HEK293T (cell line): ENCODE results near the gene DLL1.

Experiments
- CTCF ChIA-PET: fragments of 350-600 bp; formaldehyde crosslinking; extraction: SDS; loops from one replicate; lab custom pipeline; 2021; ENCODE audit warnings: antibody characterized with exemption, inconsistent platforms; lab: Yijun Ruan, JAX
- POLR2A ChIA-PET: fragments of 350-600 bp; formaldehyde crosslinking; extraction: SDS; loops from one replicate; lab custom pipeline; 2020; ENCODE audit warnings: antibody characterized with exemption, inconsistent platforms; lab: Yijun Ruan, JAX
- DNase-seq: peaks from one replicate; pipeline ENCODE4 v3.0.0; 2012; ENCODE audit warnings: mixed read lengths; ENCODE audit errors: extremely low spot score
- ARNT ChIP-seq: fragments of 450-650 bp; IDR thresholded peaks from 2 replicates; pipeline ENCODE4 v1.6.1; 2017; ENCODE audit warnings: mild to moderate bottlenecking
- BHLHE40 ChIP-seq: fragments of 450-650 bp; IDR thresholded peaks from 2 replicates; pipeline ENCODE4 v1.6.1; 2016; ENCODE audit warnings: mild to moderate bottlenecking, moderate library complexity, borderline replicate concordance
- CTBP1 ChIP-seq: fragments of 450-650 bp; IDR thresholded peaks from 2 replicates; pipeline ENCODE4 v1.6.1; 2016; ENCODE audit warnings: borderline replicate concordance
- ELF4 ChIP-seq: fragments of 450-650 bp; IDR thresholded peaks from 2 replicates; pipeline ENCODE4 v1.6.1; 2017; ENCODE audit warnings: antibody characterized with exemption
- FOXA1 ChIP-seq: fragments of 450-650 bp; IDR thresholded peaks from 2 replicates; pipeline ENCODE4 v1.6.1; 2016; ENCODE audit warnings: mild to moderate bottlenecking
- FOXK2 ChIP-seq: fragments of 450-650 bp; IDR thresholded peaks from 2 replicates; pipeline ENCODE4 v1.6.1; 2016; ENCODE audit warnings: mild to moderate bottlenecking
- FOXM1 ChIP-seq: fragments of 450-650 bp; IDR thresholded peaks from 2 replicates; pipeline ENCODE4 v1.6.1; 2017; ENCODE audit warnings: mild to moderate bottlenecking, borderline replicate concordance
- HDGF ChIP-seq: fragments of 450-650 bp; IDR thresholded peaks from 2 replicates; pipeline ENCODE4 v1.6.1; 2017; ENCODE audit warnings: antibody characterized with exemption, borderline replicate concordance
- L3MBTL2 ChIP-seq: fragments of 450-650 bp; conservative IDR thresholded peaks from 2 replicates; pipeline ENCODE4 v1.6.1; 2016; ENCODE audit warnings: mild to moderate bottlenecking
- LEF1 ChIP-seq: fragments of 450-650 bp; IDR thresholded peaks from 2 replicates; pipeline ENCODE4 v1.6.1; 2017; ENCODE audit warnings: mild to moderate bottlenecking, borderline replicate concordance
- NFRKB ChIP-seq: fragments of 450-650 bp; IDR thresholded peaks from 2 replicates; pipeline ENCODE4 v1.6.1; 2016; ENCODE audit warnings: mild to moderate bottlenecking, moderate library complexity
- SP1 ChIP-seq: fragments of 450-650 bp; IDR thresholded peaks from 2 replicates; pipeline ENCODE4 v1.6.1; 2017
- SUZ12 ChIP-seq: fragments of 450-650 bp; IDR thresholded peaks from 2 replicates; pipeline ENCODE4 v1.6.1; 2016; ENCODE audit warnings: mild to moderate bottlenecking
- TARDBP ChIP-seq: fragments of 450-650 bp; IDR thresholded peaks from 2 replicates; pipeline ENCODE4 v1.6.1; 2016
- ZNF384 ChIP-seq: fragments of 450-650 bp; IDR thresholded peaks from 2 replicates; pipeline ENCODE4 v1.6.1; 2016
- TF ChIP-seq, protein P1 (sequence below): fragments of 450-650 bp; IDR thresholded peaks from 2 replicates; pipeline ENCODE4 v1.6.1; 2016

DLL1 gene

DNA sequence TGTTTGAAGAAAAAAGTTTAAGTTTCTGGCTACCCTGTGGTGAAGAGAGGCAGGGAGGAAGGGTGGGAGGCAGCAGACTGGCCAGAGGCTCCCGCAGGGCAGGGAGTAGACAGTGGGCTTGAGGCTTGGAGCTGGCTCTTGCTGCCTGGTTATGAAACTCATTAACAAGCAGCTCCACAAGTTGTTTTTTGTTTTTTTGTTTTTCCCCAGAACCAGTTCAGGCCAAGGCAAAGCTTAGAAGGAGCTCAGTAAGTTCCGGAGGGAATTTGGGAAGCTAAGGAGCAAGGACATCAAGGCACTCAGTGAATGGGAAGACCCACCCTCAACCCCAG, 4.0 kb downstream of the DLL1 start:
- TF ChIP-seq HDGF (no peak), ELF4 (no peak)
- TF ChIP-seq, protein P1, sequence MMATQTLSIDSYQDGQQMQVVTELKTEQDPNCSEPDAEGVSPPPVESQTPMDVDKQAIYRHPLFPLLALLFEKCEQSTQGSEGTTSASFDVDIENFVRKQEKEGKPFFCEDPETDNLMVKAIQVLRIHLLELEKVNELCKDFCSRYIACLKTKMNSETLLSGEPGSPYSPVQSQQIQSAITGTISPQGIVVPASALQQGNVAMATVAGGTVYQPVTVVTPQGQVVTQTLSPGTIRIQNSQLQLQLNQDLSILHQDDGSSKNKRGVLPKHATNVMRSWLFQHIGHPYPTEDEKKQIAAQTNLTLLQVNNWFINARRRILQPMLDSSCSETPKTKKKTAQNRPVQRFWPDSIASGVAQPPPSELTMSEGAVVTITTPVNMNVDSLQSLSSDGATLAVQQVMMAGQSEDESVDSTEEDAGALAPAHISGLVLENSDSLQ, result no peak
- DNase-seq, result no peak
- ChIA-PET POLR2A (no interaction called here), CTCF (no interaction called here)

DNA sequence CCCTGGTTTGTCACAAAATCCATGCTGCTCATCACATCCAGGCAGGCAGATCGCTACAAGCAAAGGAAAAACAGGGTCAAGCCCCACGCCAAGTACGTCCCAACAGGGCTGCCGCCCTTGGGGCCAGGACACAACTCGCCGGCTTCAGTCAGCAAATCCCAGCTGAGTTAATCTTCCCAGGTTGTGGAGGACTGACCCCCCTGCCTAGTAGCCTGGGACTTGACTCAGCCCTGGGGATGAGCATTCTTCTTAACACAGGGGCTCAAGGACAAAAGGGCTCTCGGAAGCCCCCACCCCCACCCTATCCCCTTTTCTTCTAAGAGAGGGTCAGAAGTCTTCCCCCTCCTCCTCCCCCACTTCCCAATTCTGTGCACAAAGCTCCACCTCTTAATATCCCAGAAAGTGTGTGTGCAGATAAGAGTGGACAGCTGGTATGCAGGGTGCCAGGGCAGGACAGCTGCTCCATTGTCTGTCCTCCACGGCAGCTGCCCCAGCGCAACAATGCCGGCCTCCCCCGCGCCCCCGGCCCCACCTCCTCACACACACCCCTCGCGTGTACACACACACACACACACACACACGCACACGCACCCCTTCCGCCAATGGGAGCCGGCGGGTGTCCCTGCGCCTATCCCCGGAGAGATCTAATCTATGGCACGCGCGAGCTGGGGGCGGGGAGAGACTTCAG, 4.5 kb downstream of the DLL1 start:
- no peak for TF ChIP-seq FOXA1
- TF ChIP-seq L3MBTL2, result no peak
- TF ChIP-seq SUZ12, result no peak
- TF ChIP-seq ARNT, result no peak
- TF ChIP-seq, protein P1, result no peak
- no peak for TF ChIP-seq HDGF
- no peak for TF ChIP-seq FOXM1
- TF ChIP-seq LEF1, result no peak
- ChIA-PET POLR2A (no interaction called here), CTCF (no interaction called here)
- DNase-seq, result no peak

DNA sequence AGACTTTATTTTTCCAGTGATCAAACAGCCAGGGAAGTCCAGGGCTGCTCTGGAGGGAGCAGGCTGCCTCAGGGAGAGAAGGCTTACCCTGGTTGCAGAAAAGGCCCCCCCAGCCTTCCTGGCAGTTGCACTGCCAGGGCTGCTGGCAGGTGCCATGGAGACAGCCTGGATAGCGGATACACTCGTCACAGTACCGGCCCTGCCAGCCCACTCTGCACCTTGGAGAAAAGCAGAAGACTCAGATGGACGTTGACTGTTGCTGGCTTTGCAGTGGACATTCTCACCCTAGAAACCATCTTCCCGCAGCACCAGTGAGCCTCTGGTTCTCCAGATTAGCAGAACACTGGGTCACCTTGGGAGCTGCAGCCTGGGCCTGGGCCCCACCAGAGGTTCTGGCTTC, 5.4 kb downstream of the DLL1 start:
- POLR2A ChIA-PET, result interaction anchor here (1.1 kb wide), 1 partner anchor 9 kb away, joined by 4 read pairs; no protein-coding TSS in a partner anchor
- DNase-seq, result no peak
- no peak for TF ChIP-seq ZNF384
- TF ChIP-seq, protein P1, result no peak
- TF ChIP-seq ELF4, result no peak
- TF ChIP-seq CTBP1, result no peak
- CTCF ChIA-PET, result no interaction called here

DNA sequence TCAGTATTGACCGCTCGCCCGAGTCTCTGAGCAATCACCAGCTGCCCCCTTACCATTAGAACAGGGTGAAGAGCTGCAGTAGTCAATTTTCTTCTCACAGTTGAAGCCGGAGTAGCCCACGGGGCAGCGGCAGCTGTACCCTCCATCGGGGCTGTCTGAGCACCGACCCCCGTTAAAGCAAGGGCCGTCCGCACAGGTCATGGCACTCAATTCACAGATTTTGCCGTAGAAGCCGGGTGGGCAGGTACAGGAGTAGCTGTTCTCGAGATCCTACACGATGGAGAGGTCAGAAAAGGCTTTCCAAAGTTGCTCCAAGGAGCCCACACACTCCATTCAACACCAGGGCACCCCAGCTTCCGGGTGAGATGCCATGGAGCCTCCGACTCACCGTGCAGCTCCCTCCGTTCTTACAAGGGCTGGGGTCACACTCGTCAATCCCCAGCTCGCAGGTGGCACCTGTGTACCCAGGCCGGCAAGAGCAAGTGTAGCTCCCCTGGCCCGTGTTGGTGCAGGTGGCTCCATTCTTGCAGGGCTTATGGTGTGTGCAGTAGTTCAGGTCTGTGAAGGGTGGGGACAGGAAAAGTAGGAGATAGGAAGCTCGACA, 5.9 kb downstream of the DLL1 start:
- ChIA-PET CTCF (no interaction called here), POLR2A (interaction anchor here (1.1 kb wide), 1 partner anchor 10 kb away, joined by 4 read pairs; no protein-coding TSS in a partner anchor)
- no peak for DNase-seq
- no peak for TF ChIP-seq ZNF384
- TF ChIP-seq FOXA1, result no peak

DNA sequence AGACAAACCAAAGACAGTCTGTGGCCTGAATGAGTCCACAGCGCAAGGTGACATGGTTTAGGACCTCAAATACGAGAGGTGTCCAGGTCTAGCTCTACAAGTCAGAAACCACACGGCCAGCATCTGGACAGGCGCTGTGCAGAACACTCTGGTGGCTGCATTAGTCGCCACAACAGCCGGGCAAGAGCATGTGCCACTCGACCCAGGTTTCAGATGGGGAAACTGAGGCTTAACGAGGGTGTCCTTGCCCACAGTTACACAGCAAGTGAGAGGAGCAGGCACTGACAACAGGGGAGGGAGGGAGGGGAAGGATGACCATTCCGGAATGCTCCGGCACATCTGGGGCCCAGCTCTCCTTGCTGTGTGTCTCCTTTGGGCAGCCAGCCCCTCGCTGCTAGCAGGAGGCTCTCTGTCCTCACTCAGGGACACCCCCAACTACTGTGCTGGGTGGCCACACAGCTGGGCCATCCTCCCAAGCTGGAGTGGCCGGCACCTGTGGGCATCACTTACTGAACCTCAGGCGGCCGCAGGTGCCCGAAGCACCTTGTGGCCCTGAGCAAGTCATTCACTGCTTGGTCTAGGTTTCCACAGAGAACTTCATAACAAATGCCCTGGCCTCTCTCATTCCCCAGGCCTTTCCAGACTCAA, 6.6 kb downstream of the DLL1 start:
- ChIA-PET POLR2A (interaction anchor here (0.6 kb wide), 1 partner anchor 160 kb away, joined by 3 read pairs; no protein-coding TSS in a partner anchor), CTCF (no interaction called here)
- DNase-seq, result no peak
- TF ChIP-seq HDGF, result no peak
- no peak for TF ChIP-seq FOXM1
- no peak for TF ChIP-seq FOXA1
- TF ChIP-seq ELF4, result no peak
- TF ChIP-seq, protein P1, result no peak
- TF ChIP-seq FOXK2, result no peak
- TF ChIP-seq BHLHE40, result no peak
- TF ChIP-seq ARNT, result no peak
- no peak for TF ChIP-seq CTBP1
- no peak for TF ChIP-seq LEF1
- TF ChIP-seq SUZ12, result no peak
- TF ChIP-seq SP1, result no peak
- TF ChIP-seq L3MBTL2, result no peak
- no peak for TF ChIP-seq TARDBP
- TF ChIP-seq NFRKB, result no peak
- TF ChIP-seq ZNF384, result no peak

DNA sequence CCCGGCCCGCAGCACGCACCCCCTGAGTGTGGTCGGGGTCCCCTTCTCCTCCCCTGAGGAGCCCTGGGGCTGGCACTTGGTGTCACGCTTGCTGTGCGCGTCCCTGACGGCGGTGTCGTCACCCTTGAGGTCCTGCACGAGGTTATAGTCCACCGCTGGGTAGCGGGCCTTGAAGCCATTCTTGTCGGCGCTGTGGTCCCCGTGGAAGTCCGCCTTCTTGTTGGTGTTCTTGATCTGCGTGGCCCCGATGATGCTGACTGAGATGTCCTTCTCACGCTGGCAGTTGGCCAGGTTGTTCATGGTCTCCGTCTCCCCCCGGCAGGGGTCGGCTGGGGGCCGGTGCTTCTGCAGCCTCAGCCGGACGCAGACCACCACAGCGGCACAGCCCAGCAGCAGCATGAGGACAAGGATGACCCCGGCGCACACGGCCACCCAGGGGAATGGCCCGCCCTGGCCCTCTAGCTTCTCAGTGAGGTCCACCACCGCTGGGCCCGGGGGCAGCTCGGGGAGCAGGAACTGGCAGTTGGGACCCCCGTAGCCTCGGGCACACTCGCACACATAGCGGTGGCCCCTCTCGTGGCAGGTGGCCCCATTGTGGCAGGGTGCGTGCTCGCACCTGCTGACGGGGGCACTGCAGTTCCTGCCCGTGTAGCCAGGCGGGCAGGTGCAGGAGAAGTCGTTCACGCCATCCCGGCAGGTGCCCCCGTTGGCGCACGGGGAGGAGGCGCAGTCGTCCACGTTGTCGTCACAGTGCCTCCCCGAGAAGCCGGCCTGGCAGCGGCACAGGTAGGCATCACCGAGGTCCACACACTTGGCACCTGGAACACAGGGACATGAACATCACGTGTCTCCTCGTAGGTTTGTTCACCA, 7.4 kb downstream of the DLL1 start:
- no peak for DNase-seq
- CTCF ChIA-PET, result no interaction called here
- POLR2A ChIA-PET, result interaction anchor here (0.6 kb wide), 1 partner anchor 161 kb away, joined by 3 read pairs; no protein-coding TSS in a partner anchor
- TF ChIP-seq, protein P1, result no peak
- no peak for TF ChIP-seq LEF1
- no peak for TF ChIP-seq NFRKB
- no peak for TF ChIP-seq ARNT
- no peak for TF ChIP-seq L3MBTL2
- TF ChIP-seq TARDBP, result no peak
- no peak for TF ChIP-seq CTBP1
- no peak for TF ChIP-seq SP1
